ENCODE measurements around the gene VCAM1. TPM values are rescaled to one million over a fixed set of nuclear protein-coding genes. Genes with fewer than 3 reads are reported as not detected.

Gene VCAM1
- total RNA-seq, 1 experiment from 2014 or later, result 0.07 TPM

DNA sequence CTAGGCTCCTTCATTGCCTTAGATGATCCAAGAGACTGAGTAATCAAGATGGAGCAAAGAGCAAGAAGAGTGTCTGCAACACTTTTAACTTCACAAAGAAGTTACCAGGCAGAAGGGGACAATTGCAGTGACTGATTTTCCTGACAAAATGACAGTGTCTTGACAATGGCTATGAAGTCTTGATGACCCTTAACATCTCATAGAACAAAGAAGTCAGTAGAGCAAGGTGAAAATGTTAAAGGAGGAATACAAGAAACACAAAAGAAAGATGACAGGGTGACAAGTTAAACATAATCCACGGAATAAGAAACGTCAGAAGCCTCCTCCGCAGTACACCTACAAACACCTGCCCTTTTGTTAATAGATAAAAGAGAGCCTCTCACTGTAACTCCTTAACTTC is 15.1 kb upstream of the VCAM1 start:
- H2BK12ac ChIP-seq (ENCODE audit: insufficient read length, low read depth, low read length), result no peak overlapping the region
- Mint-ChIP-seq H3K4me3 (no peak overlapping the region), H3K4me1 (peaks cover 6% of the 10 kb centered on the region in 2 experiments)

More for the DNA sequence above, 15.1 kb upstream of the VCAM1 start:
- Histone ChIP-seq H3K23ac (ENCODE audit: insufficient read length, low read depth, low read length) (no peak overlapping the region), H3K4ac (ENCODE audit: low read depth, low read length) (no peak overlapping the region), H4K5ac (ENCODE audit: insufficient read length, low read depth, low read length) (no peak overlapping the region), H3K4me2 (ENCODE audit: insufficient read depth, insufficient read length, low read length) (no peak overlapping the region), H4K20me1 (ENCODE audit: control insufficient read depth, insufficient read depth, insufficient read length) (no peaks in the 10 kb centered on the region), H3K18ac (ENCODE audit: insufficient read length, low read depth, low read length) (no peak overlapping the region), H3K27me3 (ENCODE audit: insufficient read depth, low read length) (no peaks in the 10 kb centered on the region), H3K56ac (ENCODE audit: insufficient read length, low read depth, low read length) (no peak overlapping the region), H3K4me1 (ENCODE audit: insufficient read depth, low read length) (peaks cover 4% of the 10 kb centered on the region; the same call in 1 of the 2 replicates), H2BK15ac (ENCODE audit: low read depth, low read length) (no peak overlapping the region), H3K9ac (ENCODE audit: extremely low read depth, insufficient read length, low read length) (no peak overlapping the region), H3T11ph (ENCODE audit: low read length) (no peak overlapping the region), H2AFZ (ENCODE audit: low read length) (no peak overlapping the region), H2AK5ac (ENCODE audit: insufficient read length, low read length) (no peak overlapping the region), H3K14ac (ENCODE audit: insufficient read depth, low read length) (no peak overlapping the region), H3K79me2 (ENCODE audit: insufficient read depth, low read length) (no peaks in the 10 kb centered on the region), H4K8ac (replicated peaks; ENCODE audit: insufficient read length, low read depth, low read length) (no peak overlapping the region), H3K23me2 (ENCODE audit: insufficient read length, low read depth, low read length, poor library complexity, severe bottlenecking) (no peaks in the 10 kb centered on the region), H3K79me1 (ENCODE audit: insufficient read depth, low read depth, low read length, poor library complexity, severe bottlenecking) (no peaks in the 10 kb centered on the region), H2BK120ac (ENCODE audit: low read depth, low read length, poor library complexity, severe bottlenecking) (no peak overlapping the region), H4K91ac (ENCODE audit: insufficient read length, low read depth, low read length) (no peak overlapping the region), H2BK5ac (ENCODE audit: insufficient read length, low read length) (no peak overlapping the region), H3K9me3 (ENCODE audit: control insufficient read depth, low read depth, low read length) (no peaks in the 10 kb centered on the region), H3K27ac (ENCODE audit: insufficient read length, low read depth, low read length) (no peak overlapping the region), H2BK20ac (ENCODE audit: low read depth, low read length, poor library complexity, severe bottlenecking) (no peak overlapping the region)
- H3K27me3 Mint-ChIP-seq (ENCODE audit: low read depth), result no peaks in the 10 kb centered on the region
- H3K27ac Mint-ChIP-seq, result no peak overlapping the region
- TF ChIP-seq, protein P1, sequence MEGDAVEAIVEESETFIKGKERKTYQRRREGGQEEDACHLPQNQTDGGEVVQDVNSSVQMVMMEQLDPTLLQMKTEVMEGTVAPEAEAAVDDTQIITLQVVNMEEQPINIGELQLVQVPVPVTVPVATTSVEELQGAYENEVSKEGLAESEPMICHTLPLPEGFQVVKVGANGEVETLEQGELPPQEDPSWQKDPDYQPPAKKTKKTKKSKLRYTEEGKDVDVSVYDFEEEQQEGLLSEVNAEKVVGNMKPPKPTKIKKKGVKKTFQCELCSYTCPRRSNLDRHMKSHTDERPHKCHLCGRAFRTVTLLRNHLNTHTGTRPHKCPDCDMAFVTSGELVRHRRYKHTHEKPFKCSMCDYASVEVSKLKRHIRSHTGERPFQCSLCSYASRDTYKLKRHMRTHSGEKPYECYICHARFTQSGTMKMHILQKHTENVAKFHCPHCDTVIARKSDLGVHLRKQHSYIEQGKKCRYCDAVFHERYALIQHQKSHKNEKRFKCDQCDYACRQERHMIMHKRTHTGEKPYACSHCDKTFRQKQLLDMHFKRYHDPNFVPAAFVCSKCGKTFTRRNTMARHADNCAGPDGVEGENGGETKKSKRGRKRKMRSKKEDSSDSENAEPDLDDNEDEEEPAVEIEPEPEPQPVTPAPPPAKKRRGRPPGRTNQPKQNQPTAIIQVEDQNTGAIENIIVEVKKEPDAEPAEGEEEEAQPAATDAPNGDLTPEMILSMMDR (conservative IDR thresholded peaks at IDR 0.05), result no peak
- no peak for DNase-seq
- no peaks in the 10 kb centered on the region for H3K9me3 Mint-ChIP-seq
- no peaks in the 10 kb centered on the region for H3K36me3 Mint-ChIP-seq (ENCODE audit: insufficient read depth in 1 of 3, low read depth in 3 of 3)
- no CpG with 5 or more reads among the region's 3 CpGs for WGBS (ENCODE audit: extremely low coverage, insufficient read length, low lambda C conversion rate)
